Measurements from ENCODE around the gene HIF1A.

HIF1A gene

GRCh38 chr14:61761557-61761956 lies 66.2 kb downstream of the HIF1A start:
- H3K9me3 ChIP-seq (ENCODE audit: insufficient read depth, low read depth, low read length) = peaks cover under 1% of the 10 kb centered on the region
- H2AFZ ChIP-seq (ENCODE audit: insufficient read depth, low read length, poor library complexity) = peak overlapping the region; percentile 87
- H3K18ac ChIP-seq (ENCODE audit: low read length) = no peak overlapping the region
- no peak overlapping the region for H3K23ac ChIP-seq (ENCODE audit: low read length)
- H3K36me3 ChIP-seq (ENCODE audit: control insufficient read depth in 1 of 2, insufficient read depth in 2 of 2, low read length in 2 of 2) = no peaks in the 10 kb centered on the region
- H3K79me2 ChIP-seq (ENCODE audit: control insufficient read depth, insufficient read depth, low read length, poor library complexity) = peaks cover 6% of the 10 kb centered on the region
- peaks cover 9% of the 10 kb centered on the region for H3K79me1 ChIP-seq (ENCODE audit: low read length)
- peak overlapping the region; percentile 62 for H3K27ac ChIP-seq (ENCODE audit: low read depth, low read length)
- peak overlapping the region; percentile 69 for H3K4ac ChIP-seq (ENCODE audit: low read depth, low read length)
- no peak overlapping the region for H2BK12ac ChIP-seq (ENCODE audit: low read length)
- H2BK5ac ChIP-seq (ENCODE audit: low read depth, low read length, poor library complexity) = peak overlapping the region; percentile 24
- H2AK5ac ChIP-seq (ENCODE audit: low read length) = no peak overlapping the region
- H3K14ac ChIP-seq (ENCODE audit: low read length) = peak overlapping the region; percentile 77
- H2BK120ac ChIP-seq (ENCODE audit: insufficient read depth, low read length, poor library complexity) = peak overlapping the region; percentile 5
- peak overlapping the region; percentile 65 for H4K91ac ChIP-seq (ENCODE audit: low read depth, low read length)
- peak overlapping the region; percentile 82 for H3K9ac ChIP-seq (ENCODE audit: low read length)
- H4K12ac ChIP-seq (ENCODE audit: low read depth, low read length) = peak overlapping the region; percentile 56
- no CpG with 5 or more reads among the region's 5 CpGs for WGBS (ENCODE audit: extremely low coverage, insufficient coverage, insufficient read length)
- H3K27me3 ChIP-seq (ENCODE audit: insufficient read depth, low read length) = no peaks in the 10 kb centered on the region
- peak overlapping the region; percentile 94 for H4K8ac ChIP-seq (ENCODE audit: low read depth, low read length)
- peak overlapping the region; percentile 88 for H3K4me2 ChIP-seq (ENCODE audit: low read length)
- peaks cover 9 to 16% of the 10 kb centered on the region in 2 experiments for H3K4me1 ChIP-seq (ENCODE audit: control insufficient read depth in 1 of 2, insufficient read depth in 2 of 2, low read length in 2 of 2)
- H3K4me3 ChIP-seq (ENCODE audit: low read depth, low read length) = no peak overlapping the region
- DNase-seq = no peak

DNA sequence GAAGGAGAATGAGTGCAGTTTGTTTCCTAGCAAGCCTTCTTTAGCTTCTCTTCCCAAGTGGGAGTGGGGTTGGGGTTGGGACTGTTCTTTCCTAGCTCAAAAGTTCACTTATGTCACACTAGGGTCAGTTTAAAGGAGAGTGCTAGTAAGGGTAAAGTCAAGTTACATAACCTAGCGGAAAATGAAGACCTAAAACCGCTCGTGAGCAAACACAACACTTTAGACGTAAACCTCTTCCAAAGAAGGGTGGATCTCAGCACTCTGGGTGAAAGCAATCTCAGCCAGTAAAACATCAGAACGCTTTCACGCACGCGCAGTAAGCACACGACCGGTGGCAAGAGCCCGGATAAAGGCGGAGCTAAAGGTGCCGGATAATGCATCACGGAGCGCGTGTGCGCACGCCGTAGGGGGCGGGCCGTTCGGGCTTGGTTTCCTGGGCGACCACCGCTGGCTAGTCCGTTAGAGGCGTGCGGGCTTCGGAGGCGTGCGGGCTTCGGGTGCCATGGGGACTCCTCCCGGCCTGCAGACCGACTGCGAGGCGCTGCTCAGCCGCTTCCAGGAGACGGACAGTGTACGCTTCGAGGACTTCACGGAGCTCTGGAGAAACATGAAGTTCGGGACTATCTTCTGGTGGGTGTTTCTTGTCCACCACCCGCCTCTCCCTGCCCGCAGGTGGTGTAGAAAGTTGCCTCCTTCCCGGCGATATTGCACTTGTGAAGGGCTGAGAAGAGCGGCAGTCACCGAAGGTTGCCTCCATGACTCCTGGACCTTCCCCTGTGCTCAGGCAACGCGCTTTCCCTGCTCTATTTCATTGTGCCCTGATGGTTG lies 66.9 kb downstream of the HIF1A start, which contains the start of gene SNAPC1:
Gene SNAPC1 (plus strand): TSS at position 462 of the 828 bp plus-strand sequence. CDS start 41 bp downstream, at position 503.
- DNase-seq = peak; percentile 98 to 99
- Histone ChIP-seq H2BK120ac (ENCODE audit: insufficient read depth, low read length, poor library complexity) (peak within 1 kb of the TSS; percentile 39), H2AFZ (ENCODE audit: insufficient read depth, low read length, poor library complexity) (peak within 1 kb of the TSS; percentile 87), H3K27me3 (ENCODE audit: insufficient read depth, low read length) (no peaks in the 10 kb centered on the region), H3K14ac (ENCODE audit: low read length) (peak within 1 kb of the TSS; percentile 77), H4K12ac (ENCODE audit: low read depth, low read length) (peak within 1 kb of the TSS; percentile 56), H3K4ac (ENCODE audit: low read depth, low read length) (peak within 1 kb of the TSS; percentile 69), H3K4me3 (ENCODE audit: low read depth, low read length) (peak within 1 kb of the TSS; percentile 91), H4K91ac (ENCODE audit: low read depth, low read length) (peak within 1 kb of the TSS; percentile 65), H2BK5ac (ENCODE audit: low read depth, low read length, poor library complexity) (peak within 1 kb of the TSS; percentile 46), H3K79me2 (ENCODE audit: control insufficient read depth, insufficient read depth, low read length, poor library complexity) (peaks cover 6% of the 10 kb centered on the region), H4K8ac (ENCODE audit: low read depth, low read length) (peak within 1 kb of the TSS; percentile 94), H2AK5ac (ENCODE audit: low read length) (peak within 1 kb of the TSS; percentile 60), H3K9ac (ENCODE audit: low read length) (peak within 1 kb of the TSS; percentile 82), H2BK12ac (ENCODE audit: low read length) (no peak within 1 kb of the TSS), H3K4me1 (ENCODE audit: control insufficient read depth in 1 of 2, insufficient read depth in 2 of 2, low read length in 2 of 2) (peaks cover 9 to 16% of the 10 kb centered on the region in 2 experiments), H3K36me3 (ENCODE audit: control insufficient read depth in 1 of 2, insufficient read depth in 2 of 2, low read length in 2 of 2) (no peaks in the 10 kb centered on the region), H3K23ac (ENCODE audit: low read length) (no peak within 1 kb of the TSS), H3K27ac (ENCODE audit: low read depth, low read length) (peak within 1 kb of the TSS; percentile 62), H3K4me2 (ENCODE audit: low read length) (peak within 1 kb of the TSS; percentile 88), H3K9me3 (ENCODE audit: insufficient read depth, low read depth, low read length) (no peaks in the 10 kb centered on the region), H3K18ac (ENCODE audit: low read length) (peak within 1 kb of the TSS; percentile 65), H3K79me1 (ENCODE audit: low read length) (peaks cover 9% of the 10 kb centered on the region)
- no CpG with 5 or more reads among the region's 49 CpGs for WGBS (ENCODE audit: extremely low coverage, insufficient coverage, insufficient read length)

GRCh38 chr14:61764342-61765122 lies 69.2 kb downstream of the HIF1A start:
- Histone ChIP-seq H3K14ac (ENCODE audit: low read length) (no peak overlapping the region), H3K36me3 (ENCODE audit: control insufficient read depth in 1 of 2, insufficient read depth in 2 of 2, low read length in 2 of 2) (peaks cover 5 to 9% of the 10 kb centered on the region in 2 experiments), H3K4ac (ENCODE audit: low read depth, low read length) (no peak overlapping the region), H3K79me2 (ENCODE audit: control insufficient read depth, insufficient read depth, low read length, poor library complexity) (peaks cover 6% of the 10 kb centered on the region), H3K79me1 (ENCODE audit: low read length) (peaks cover 9% of the 10 kb centered on the region), H2AK5ac (ENCODE audit: low read length) (no peak overlapping the region), H4K8ac (ENCODE audit: low read depth, low read length) (no peak overlapping the region), H3K18ac (ENCODE audit: low read length) (no peak overlapping the region), H3K4me1 (ENCODE audit: control insufficient read depth in 1 of 2, insufficient read depth in 2 of 2, low read length in 2 of 2) (peaks cover 9 to 16% of the 10 kb centered on the region in 2 experiments), H3K9me3 (ENCODE audit: insufficient read depth, low read depth, low read length) (no peaks in the 10 kb centered on the region), H2AFZ (ENCODE audit: insufficient read depth, low read length, poor library complexity) (no peak overlapping the region), H3K23ac (ENCODE audit: low read length) (no peak overlapping the region), H4K12ac (ENCODE audit: low read depth, low read length) (no peak overlapping the region), H3K27me3 (ENCODE audit: insufficient read depth, low read length) (no peaks in the 10 kb centered on the region), H2BK5ac (ENCODE audit: low read depth, low read length, poor library complexity) (no peak overlapping the region), H2BK120ac (ENCODE audit: insufficient read depth, low read length, poor library complexity) (no peak overlapping the region), H3K4me3 (ENCODE audit: low read depth, low read length) (no peak overlapping the region), H3K9ac (ENCODE audit: low read length) (no peak overlapping the region), H2BK12ac (ENCODE audit: low read length) (no peak overlapping the region), H3K27ac (ENCODE audit: low read depth, low read length) (no peak overlapping the region), H3K4me2 (ENCODE audit: low read length) (no peak overlapping the region), H4K91ac (ENCODE audit: low read depth, low read length) (no peak overlapping the region)
- no peak for DNase-seq
- WGBS (ENCODE audit: extremely low coverage, insufficient coverage, insufficient read length) = no CpG with 5 or more reads among the region's 5 CpGs

GRCh38 chr14:61765225-61765943 lies 70.1 kb downstream of the HIF1A start:
- H3K4ac ChIP-seq (ENCODE audit: low read depth, low read length) = peak overlapping the region; percentile 30
- H3K9me3 ChIP-seq (ENCODE audit: insufficient read depth, low read depth, low read length) = no peaks in the 10 kb centered on the region
- no peak overlapping the region for H3K4me3 ChIP-seq (ENCODE audit: low read depth, low read length)
- no peak for DNase-seq
- H3K27ac ChIP-seq (ENCODE audit: low read depth, low read length) = no peak overlapping the region
- H3K18ac ChIP-seq (ENCODE audit: low read length) = no peak overlapping the region
- no peak overlapping the region for H3K14ac ChIP-seq (ENCODE audit: low read length)
- H4K8ac ChIP-seq (ENCODE audit: low read depth, low read length) = no peak overlapping the region
- no peak overlapping the region for H2BK5ac ChIP-seq (ENCODE audit: low read depth, low read length, poor library complexity)
- no peak overlapping the region for H4K91ac ChIP-seq (ENCODE audit: low read depth, low read length)
- no peaks in the 10 kb centered on the region for H3K27me3 ChIP-seq (ENCODE audit: insufficient read depth, low read length)
- H3K4me2 ChIP-seq (ENCODE audit: low read length) = peak overlapping the region; percentile 1
- peaks cover 8 to 12% of the 10 kb centered on the region in 2 experiments for H3K36me3 ChIP-seq (ENCODE audit: control insufficient read depth in 1 of 2, insufficient read depth in 2 of 2, low read length in 2 of 2)
- H2BK12ac ChIP-seq (ENCODE audit: low read length) = no peak overlapping the region
- H4K12ac ChIP-seq (ENCODE audit: low read depth, low read length) = no peak overlapping the region
- peaks cover 6% of the 10 kb centered on the region for H3K79me2 ChIP-seq (ENCODE audit: control insufficient read depth, insufficient read depth, low read length, poor library complexity)
- WGBS (ENCODE audit: extremely low coverage, insufficient coverage, insufficient read length) = no CpG with 5 or more reads among the region's 15 CpGs
- H3K23ac ChIP-seq (ENCODE audit: low read length) = no peak overlapping the region
- H2BK120ac ChIP-seq (ENCODE audit: insufficient read depth, low read length, poor library complexity) = no peak overlapping the region
- peaks cover 9% of the 10 kb centered on the region for H3K79me1 ChIP-seq (ENCODE audit: low read length)
- H2AFZ ChIP-seq (ENCODE audit: insufficient read depth, low read length, poor library complexity) = no peak overlapping the region
- H3K9ac ChIP-seq (ENCODE audit: low read length) = no peak overlapping the region
- peaks cover 9 to 16% of the 10 kb centered on the region in 2 experiments for H3K4me1 ChIP-seq (ENCODE audit: control insufficient read depth in 1 of 2, insufficient read depth in 2 of 2, low read length in 2 of 2)
- H2AK5ac ChIP-seq (ENCODE audit: low read length) = no peak overlapping the region

All from trophoblast cell (in vitro differentiated cells and primary cell).